GM18951 (cell line): ENCODE results near the gene PRR12.

Source experiments
- POLR2A ChIP-seq: IDR thresholded peaks from 4 replicates; pipeline ENCODE4 v1.6.1; 2011; ENCODE audit warnings: mild to moderate bottlenecking; ENCODE audit not compliant: insufficient read length, insufficient read depth; ENCODE audit errors: extremely low read depth
- in situ Hi-C: fragments of 300-500 bp; cut with MboI; formaldehyde crosslinking; loops from one replicate; pipeline ENCODE4 v1.12.0; 2022; ENCODE audit warnings: low sequenced_read_pairs, mixed read lengths, inconsistent platforms; ENCODE audit not compliant: unreplicated experiment

The PRR12 gene, protein sequence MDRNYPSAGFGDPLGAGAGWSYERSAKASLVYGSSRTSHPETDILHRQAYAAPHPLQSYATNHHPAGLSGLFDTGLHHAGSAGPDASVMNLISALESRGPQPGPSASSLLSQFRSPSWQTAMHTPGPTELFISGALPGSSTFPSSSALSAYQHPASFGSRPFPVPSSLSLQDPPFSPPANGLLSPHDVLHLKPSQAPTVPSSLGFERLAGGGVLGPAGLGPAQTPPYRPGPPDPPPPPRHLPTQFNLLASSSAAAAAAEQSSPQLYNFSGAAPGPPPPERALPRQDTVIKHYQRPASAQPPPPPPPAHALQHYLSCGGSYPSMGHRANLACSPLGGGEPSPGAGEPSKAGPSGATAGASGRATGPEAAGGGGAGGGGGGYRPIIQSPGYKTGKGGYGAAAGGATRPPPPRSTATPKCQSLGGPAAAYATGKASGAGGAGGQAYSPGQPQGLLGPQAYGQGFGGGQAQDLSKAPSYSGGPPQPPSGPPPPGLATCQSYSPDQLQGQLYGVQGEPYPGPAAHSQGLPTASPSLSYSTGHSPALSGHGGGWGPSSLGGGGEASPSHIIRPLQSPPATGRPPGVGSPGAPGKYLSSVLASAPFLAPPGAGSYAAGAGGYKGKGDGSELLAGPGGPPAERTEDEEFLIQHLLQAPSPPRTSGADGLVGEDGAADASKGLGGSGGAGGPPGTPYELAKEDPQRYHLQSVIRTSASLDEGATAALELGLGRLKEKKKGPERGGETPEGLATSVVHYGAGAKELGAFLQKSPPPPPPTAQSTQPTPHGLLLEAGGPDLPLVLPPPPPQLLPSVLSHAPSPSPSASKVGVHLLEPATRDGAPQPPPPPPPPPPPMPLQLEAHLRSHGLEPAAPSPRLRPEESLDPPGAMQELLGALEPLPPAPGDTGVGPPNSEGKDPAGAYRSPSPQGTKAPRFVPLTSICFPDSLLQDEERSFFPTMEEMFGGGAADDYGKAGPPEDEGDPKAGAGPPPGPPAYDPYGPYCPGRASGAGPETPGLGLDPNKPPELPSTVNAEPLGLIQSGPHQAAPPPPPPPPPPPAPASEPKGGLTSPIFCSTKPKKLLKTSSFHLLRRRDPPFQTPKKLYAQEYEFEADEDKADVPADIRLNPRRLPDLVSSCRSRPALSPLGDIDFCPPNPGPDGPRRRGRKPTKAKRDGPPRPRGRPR (N-terminal part only)

DNA sequence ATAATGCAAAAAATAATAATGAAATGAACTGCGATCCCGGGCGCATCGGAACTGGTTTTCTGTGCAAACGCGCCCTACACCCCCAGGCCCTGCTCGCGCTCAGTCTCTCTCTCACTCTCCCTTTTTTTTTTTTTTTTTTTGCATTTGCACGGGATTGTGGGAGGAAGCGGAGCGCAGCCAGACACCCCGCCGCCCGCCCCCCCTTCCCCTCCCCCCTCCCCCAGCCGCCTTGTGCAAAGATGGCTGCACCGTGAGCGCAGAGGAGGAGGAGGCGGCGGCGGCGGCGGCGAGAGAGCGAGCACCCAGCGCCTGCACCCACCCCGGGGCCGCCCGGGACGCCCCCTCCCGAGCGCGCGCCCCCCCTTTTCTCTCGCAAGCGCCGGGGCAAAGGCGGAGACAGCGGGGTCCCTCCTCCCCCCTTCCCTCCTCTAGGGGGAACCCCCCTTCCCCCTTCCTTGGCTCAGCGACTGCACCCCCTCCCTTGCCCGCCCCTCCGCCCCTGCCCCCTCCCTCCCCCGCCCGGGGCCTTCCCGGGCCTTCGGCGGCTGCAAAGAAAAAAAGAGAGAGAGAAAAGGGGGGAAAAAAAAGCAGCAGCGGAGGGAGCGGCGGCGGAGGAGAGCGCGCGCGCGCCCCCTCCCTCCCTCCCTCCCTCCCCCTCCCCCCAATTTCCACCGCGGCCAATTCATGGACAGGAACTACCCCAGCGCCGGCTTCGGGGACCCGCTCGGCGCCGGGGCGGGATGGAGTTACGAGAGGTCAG lies at the start of gene PRR12:
PRR12 (plus strand) TSS at position 212 of the 760 bp plus-strand sequence; CDS start at position 685, 473 bp downstream.
- in situ Hi-C loops, result no loop called here
- TF ChIP-seq POLR2A, result peak; percentile 50

DNA sequence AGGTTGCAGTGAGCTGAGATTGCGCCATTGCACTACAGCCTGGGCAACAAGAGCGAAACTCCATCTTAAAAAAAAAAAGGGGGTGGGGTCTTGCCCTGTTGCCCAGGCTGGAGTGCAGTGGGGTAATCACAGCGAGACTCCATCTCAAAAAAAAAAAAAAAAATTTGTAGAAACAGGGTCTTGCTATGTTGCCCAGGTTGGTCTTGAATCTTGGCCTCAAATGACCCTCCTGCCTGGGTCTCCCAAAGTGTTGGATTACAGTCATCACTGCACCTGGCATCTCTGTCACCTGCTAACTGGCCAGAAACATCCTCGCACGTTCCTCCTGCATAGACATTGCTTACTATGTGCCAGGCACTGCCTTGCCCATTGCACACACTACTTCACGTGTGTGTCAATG lies 49.1 kb upstream of the PRR12 start:
- TF ChIP-seq POLR2A, result no peak
- in situ Hi-C loops, result loop anchor here (10.0 kb wide), 1 partner anchor 317 kb away; no protein-coding TSS in a partner anchor

DNA sequence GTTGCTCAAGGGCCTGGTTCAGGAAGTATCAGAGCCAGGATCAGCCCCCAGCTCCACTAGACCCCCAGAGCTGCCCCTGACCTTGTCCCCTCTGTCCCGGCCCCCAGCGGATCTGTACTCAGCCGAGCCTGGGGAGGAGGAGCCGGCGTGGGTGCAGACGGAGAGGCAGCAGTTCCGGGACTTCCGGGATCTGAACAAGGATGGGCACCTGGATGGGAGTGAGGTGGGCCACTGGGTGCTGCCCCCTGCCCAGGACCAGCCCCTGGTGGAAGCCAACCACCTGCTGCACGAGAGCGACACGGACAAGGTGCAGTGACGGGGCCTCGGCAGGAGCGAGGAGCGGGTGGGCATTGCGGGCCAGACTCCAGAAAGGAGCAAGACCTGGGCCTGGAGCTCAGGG lies 48.5 kb upstream of the PRR12 start:
- in situ Hi-C loops, result loop anchor here (10.0 kb wide), 1 partner anchor 318 kb away; no protein-coding TSS in a partner anchor
- TF ChIP-seq POLR2A, result no peak

DNA sequence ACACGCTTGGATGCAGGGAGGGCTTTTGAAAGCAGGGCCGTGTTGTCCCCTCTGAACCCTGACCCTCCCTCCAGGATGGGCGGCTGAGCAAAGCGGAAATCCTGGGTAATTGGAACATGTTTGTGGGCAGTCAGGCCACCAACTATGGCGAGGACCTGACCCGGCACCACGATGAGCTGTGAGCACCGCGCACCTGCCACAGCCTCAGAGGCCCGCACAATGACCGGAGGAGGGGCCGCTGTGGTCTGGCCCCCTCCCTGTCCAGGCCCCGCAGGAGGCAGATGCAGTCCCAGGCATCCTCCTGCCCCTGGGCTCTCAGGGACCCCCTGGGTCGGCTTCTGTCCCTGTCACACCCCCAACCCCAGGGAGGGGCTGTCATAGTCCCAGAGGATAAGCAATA lies 48.0 kb upstream of the PRR12 start:
- in situ Hi-C loops, result loop anchor here (10.0 kb wide), 1 partner anchor 318 kb away; no protein-coding TSS in a partner anchor
- TF ChIP-seq POLR2A, result no peak

DNA sequence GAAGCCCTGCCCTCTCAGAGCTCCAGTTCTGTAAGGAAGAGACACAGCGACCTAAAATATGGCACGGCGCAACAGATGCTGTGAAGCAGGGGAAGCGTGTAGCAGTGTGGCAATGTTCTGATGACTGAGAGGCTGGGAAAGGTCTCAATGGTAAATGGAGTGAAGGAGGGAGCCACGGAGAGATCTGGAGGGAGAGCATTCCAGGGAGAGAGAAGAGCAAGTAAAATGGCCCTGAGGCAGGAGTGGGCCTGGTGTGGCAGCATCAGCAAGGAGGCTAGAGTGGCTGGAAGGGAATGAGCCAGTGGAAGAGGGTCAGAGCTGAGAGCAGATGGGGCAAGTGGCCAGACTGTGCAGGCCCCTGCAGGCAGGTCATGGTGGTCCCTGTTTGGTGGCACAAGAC lies 46.8 kb upstream of the PRR12 start:
- in situ Hi-C loops, result loop anchor here (10.0 kb wide), 1 partner anchor 319 kb away; no protein-coding TSS in a partner anchor

DNA sequence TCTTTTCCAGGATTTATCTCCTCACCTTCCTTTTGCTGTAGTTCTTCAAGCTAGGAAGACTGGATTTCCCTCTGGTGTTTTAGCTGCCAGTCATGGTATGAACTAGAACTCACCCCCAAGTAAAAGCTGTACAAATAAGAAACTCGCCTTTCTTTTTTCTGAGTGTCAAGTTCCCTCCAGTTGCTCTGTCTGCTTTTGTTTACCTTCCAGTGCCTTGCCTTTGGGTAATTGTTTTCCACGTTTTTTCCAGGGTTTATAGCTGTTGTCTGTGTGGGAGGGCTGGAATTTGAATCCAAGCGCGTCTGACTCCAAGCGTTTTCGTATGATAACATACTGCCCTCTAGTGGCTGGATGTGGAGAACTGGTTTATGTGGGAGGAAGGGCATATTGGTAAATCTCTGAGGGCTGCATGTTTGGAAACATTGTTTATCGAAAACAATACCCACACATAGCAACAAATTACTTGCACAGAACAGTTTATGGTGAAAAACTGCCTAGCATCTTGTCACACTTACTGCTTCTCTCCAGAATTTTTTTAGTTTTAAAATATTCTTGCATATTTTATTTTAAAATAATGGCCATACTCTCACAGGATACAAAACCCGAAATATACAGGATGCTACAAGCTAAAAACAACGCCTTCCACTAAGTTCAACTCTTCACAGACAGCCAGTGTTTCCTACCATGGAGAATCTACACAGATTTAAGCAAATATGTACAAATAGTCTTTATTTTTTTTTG lies 44.0 kb upstream of the PRR12 start:
- in situ Hi-C loops, result loop anchor here (10.0 kb wide), 1 partner anchor 322 kb away; no protein-coding TSS in a partner anchor
- TF ChIP-seq POLR2A, result no peak

More for the DNA sequence above, 46.8 kb upstream of the PRR12 start:
- no peak for TF ChIP-seq POLR2A

DNA sequence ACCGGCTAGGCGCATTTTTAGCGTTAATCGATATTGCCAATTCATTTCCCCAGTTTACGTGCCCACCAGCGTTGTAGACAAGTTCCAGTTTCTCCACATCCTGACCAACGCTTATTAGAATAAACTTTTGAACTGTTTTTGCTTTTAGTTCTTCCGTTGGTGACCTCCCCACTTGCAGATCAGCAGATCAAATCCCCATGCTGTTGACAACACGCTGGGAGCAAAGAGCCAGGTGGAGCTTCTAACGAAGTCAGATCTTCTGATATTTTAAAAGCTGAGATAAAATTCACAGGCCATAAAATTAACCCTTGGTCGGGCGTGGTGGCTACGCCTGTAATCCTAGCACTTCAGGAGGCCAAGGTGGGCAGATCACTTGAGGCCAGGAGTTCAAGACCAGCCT lies 41.9 kb upstream of the PRR12 start:
- in situ Hi-C loops, result loop anchor here (10.0 kb wide), 1 partner anchor 324 kb away; no protein-coding TSS in a partner anchor
- TF ChIP-seq POLR2A, result no peak

DNA sequence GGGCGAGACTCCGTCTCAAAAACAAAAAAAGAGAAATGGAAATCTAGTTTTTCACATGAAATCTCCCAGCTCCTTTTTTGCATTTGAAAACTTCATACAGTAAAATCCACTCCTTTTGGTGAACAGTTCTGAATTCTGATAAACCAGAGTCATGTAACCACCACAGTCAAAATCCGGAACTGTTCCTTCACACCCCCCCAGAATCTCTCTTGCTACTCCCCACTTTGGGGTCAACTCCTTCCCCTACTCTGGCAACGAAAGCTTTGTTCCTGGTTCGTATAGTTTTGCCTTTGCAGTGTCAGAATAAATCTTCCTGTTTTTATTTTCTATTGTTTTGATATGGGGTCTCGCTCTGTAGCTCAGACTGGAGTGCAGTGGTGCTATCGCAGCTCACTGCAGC lies 39.5 kb upstream of the PRR12 start:
- in situ Hi-C loops, result no loop called here
- TF ChIP-seq POLR2A, result no peak

DNA sequence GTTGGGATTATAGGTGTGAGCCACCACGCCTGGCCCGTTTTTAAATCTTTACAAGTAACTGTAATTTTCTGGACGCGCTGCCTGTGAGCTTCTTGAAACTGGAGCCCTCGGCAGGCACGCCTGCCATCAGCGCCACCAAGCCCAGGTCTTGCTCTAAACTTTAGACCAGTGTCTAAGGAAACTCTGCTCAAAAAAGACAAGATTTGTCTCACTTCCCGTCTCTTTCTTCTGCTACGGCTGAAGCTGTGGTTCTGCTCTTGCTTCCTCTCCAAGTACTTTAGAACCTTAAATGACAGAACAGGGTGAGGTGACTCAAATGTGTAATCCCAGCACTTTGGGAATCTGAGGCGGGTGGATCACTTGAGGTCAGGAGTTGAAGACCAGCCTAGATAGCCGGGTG lies 38.2 kb upstream of the PRR12 start:
- TF ChIP-seq POLR2A, result no peak
- in situ Hi-C loops, result no loop called here

DNA sequence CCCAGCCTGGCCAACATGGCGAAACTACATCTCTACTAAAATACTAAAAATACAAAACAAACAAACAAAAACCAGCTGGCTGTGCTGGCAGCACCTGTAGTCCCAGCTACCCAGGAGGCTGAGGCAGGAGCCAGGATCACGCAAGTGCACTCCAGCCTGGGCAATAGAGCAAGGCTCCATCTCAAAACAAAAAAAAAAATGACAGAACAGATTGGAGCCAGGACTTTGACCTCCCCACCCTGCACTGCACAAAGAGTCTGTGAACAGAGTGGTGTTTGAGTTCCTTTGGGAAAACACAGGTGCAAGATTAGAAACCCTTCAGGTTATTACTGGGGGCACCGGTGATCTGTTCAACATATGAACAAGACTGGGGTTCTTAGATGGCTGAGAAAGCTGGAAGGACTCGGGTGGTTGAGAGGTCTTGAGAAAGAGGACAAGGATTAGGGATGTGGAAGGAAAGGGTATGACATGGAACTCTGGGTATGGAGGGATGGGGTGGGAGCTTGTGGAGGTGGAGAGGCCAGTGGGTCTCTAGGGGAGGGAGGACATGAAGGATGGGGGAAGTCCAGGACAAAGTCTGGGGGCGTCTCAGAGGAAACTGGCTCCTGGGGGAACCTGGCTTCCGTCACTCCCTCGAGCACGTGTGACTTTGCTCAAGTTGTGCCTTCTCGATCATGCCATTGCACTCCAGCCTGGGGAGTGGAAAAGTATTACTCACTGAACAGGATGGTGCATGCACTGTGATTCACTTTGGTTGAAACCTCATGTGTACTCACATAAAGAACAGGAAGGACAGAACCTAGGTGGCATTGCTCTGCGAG lies 37.3 kb upstream of the PRR12 start:
- no peak for TF ChIP-seq POLR2A
- in situ Hi-C loops, result no loop called here

DNA sequence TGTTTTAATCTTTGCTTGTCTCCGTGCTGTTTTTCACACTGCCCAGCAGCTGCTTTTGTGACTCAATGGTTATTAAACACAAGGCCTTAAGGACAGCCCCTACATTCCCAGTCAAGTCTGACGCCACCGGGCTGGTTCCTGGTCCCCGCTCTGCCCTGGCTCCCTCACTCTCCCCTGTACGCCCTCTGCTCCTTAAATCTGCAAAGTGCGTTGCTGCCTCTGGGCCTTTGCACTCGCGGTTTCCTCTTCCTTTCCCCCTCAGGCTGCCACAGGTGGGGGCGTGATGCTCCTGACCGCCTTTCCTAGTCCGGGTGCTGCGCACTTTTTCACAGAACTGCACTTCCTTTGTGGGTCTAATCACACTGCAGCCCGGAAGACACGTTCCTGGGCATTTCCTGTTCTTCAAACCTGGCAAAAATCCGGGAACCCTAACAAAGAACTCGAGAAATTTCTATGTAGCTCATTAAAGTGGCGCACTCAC lies 36.2 kb upstream of the PRR12 start:
- no peak for TF ChIP-seq POLR2A
- in situ Hi-C loops, result no loop called here
